K562 (cell line): Measurements from ENCODE around the gene MAP3K4. TPM values are rescaled to one million over a fixed set of nuclear protein-coding genes. Genes with fewer than 3 reads are reported as not detected.
A peak's percentile ranks its signal among the peaks of the same experiment; 100 is the strongest.

Experiments
- ATAC-seq: fragments of 200-7000 bp; cut with Tn5 transposase; 3 replicates; pipeline ENCODE4 v1.9.1; 2020; ENCODE audit warnings: moderate library complexity
- BruUV-seq: library from RNA; stranded (reverse); fragments of 400-500 nt; replicated peaks from 2 replicates; lab custom pipeline; 2021; lab: Mats Ljungman, UMichigan
- CTCF ChIA-PET: fragments of 300-600 bp; formaldehyde crosslinking; extraction: SDS; loops from one replicate; lab custom pipeline; 2021; ENCODE audit warnings: low intra/inter-chr PET ratio; lab: Yijun Ruan, JAX
- POLR2A ChIA-PET: fragments of 300-600, 350-650 bp; sonication (Branson Sonifier 250); formaldehyde crosslinking; extraction: SDS; loops from one replicate; lab custom pipeline; 2021; ENCODE audit warnings: antibody characterized with exemption, inconsistent platforms; lab: Yijun Ruan, JAX
- DNase-seq, 4 experiments: peaks; one replicate each; pipeline versions ENCODE4 v3.0.0 to v3.0.0-alpha.2; 2011 to 2018; ENCODE audit warnings: low spot score in 3 of 4, mixed read lengths in 3 of 4; ENCODE audit errors: extremely low read depth in 1 of 4
- FAIRE-seq: peaks from 2 replicates; lab custom pipeline; 2011; peaks lifted over from hg19 to GRCh38; lab: Jason Lieb, UNC
- H2AFZ ChIP-seq: 2 replicates; pipeline ENCODE4 v1.6.0; 2011; ENCODE audit warnings: low read depth, low read length, control low read depth, inconsistent platforms
- H3K27ac ChIP-seq: fragments of 200-600 bp; 3 replicates; pipeline ENCODE4 v1.8.0; 2011; ENCODE audit warnings: low read depth, mild to moderate bottlenecking, control low read depth, inconsistent platforms, low read length, moderate library complexity, mixed read lengths; ENCODE audit errors: extremely low read depth
- H3K27me3 ChIP-seq, 2 experiments: fragments of 300-600 bp in 1 of 2; 2 replicates in 1 of 2; 3 replicates in 1 of 2; pipeline versions ENCODE4 v1.6.0 to v1.8.0; 2011; ENCODE audit warnings: inconsistent platforms in 2 of 2, low read length in 2 of 2, mild to moderate bottlenecking in 1 of 2, mixed read lengths in 1 of 2, moderate library complexity in 1 of 2; ENCODE audit not compliant: control insufficient read depth in 2 of 2, insufficient read depth in 2 of 2
- H3K36me3 ChIP-seq: fragments of 300-600 bp; 3 replicates; pipeline ENCODE4 v1.8.0; 2011; ENCODE audit warnings: mild to moderate bottlenecking, low read length, inconsistent platforms; ENCODE audit not compliant: control insufficient read depth, insufficient read depth
- H3K4me1 ChIP-seq, 2 experiments: fragments of 200-600 bp in 1 of 2; replicated peaks in 1 of 2; 2 replicates in 1 of 2; 3 replicates in 1 of 2; pipeline versions ENCODE4 v1.5.1 to v1.8.0; 2011; ENCODE audit warnings: inconsistent platforms in 2 of 2, low read length in 2 of 2, mild to moderate bottlenecking in 1 of 2, mixed read lengths in 1 of 2, moderate library complexity in 1 of 2; ENCODE audit not compliant: control insufficient read depth in 2 of 2, insufficient read depth in 2 of 2
- H3K4me2 ChIP-seq: 2 replicates; pipeline ENCODE4 v1.6.1; 2011; ENCODE audit warnings: low read length, control low read depth, inconsistent platforms, mixed read lengths; ENCODE audit not compliant: insufficient read depth
- H3K4me3 ChIP-seq: fragments of 200-600 bp; sonication (generic), shearing (Covaris generic); 2 replicates; pipeline ENCODE4 v1.5.1; 2016; ENCODE audit warnings: control low read depth, inconsistent platforms
- H3K79me2 ChIP-seq: fragments of 200-600 bp; 3 replicates; pipeline ENCODE4 v1.8.0; 2011; ENCODE audit warnings: low read length, inconsistent platforms; ENCODE audit not compliant: control insufficient read depth, insufficient read depth
- H3K9ac ChIP-seq, 2 experiments: 2 replicates each; pipeline versions ENCODE4 v1.6.0 to v1.6.1; 2011; ENCODE audit warnings: low read depth in 2 of 2, low read length in 2 of 2, control low read depth in 1 of 2, inconsistent platforms in 1 of 2, mild to moderate bottlenecking in 1 of 2, mixed read lengths in 1 of 2; ENCODE audit not compliant: insufficient read depth in 1 of 2
- H3K9me1 ChIP-seq: one replicate; pipeline ENCODE4 v1.6.0; 2011; ENCODE audit warnings: inconsistent platforms, mild to moderate bottlenecking, low read length, moderate library complexity; ENCODE audit not compliant: control insufficient read depth, insufficient read depth
- H3K9me3 ChIP-seq: replicated peaks from 2 replicates; pipeline ENCODE4 v1.5.1; 2011; ENCODE audit warnings: low read depth, low read length, inconsistent platforms; ENCODE audit not compliant: control insufficient read depth, insufficient read depth
- H4K20me1 ChIP-seq: replicated peaks from 2 replicates; pipeline ENCODE4 v1.6.1; 2011; ENCODE audit warnings: low read length, inconsistent platforms, mixed read lengths; ENCODE audit not compliant: control insufficient read depth, insufficient read depth
- ZNF316 ChIP-seq: fragments of 450-650 bp; IDR thresholded peaks from 2 replicates; pipeline ENCODE4 v1.6.1; 2016
- ZNF395 ChIP-seq: fragments of 200-800 bp; sonication (Bioruptor generic); IDR thresholded peaks from 2 replicates; pipeline ENCODE4 v1.6.1; 2017; ENCODE audit warnings: missing genetic modification characterization, missing compliant biosample characterization
- WGBS: fragments of 100-300 bp; shearing (Covaris generic); methylation state at CpG from one replicate; pipeline ENCODE4 v1.1.6; 2016; ENCODE audit warnings: low coverage, mixed read lengths; ENCODE audit not compliant: insufficient coverage; ENCODE audit errors: missing lambda C conversion rate; 5-methylcytosine and 5-hydroxymethylcytosine counted together
- in situ Hi-C: fragments of 300-500 bp; cut with MboI; formaldehyde crosslinking; loops from 4 replicates; pipeline ENCODE4 v1.15.0; 2018; ENCODE audit warnings: inconsistent platforms, mixed read lengths
- intact Hi-C: fragments of 100-400 bp; cut with micrococcal nuclease; formaldehyde crosslinking; loops from 2 replicates; pipeline ENCODE4 v1.14.2; 2022
- polyA plus RNA-seq, 8 experiments: library from polyadenylated mRNA; depleted of rRNA in 4 of 8; stranded (reverse) in 5 of 8; unstranded in 3 of 8; fragments of >200 nt; fragmentation: Nextera tagmentation in 2 of 8; fragmentation: Illumina TruSeq in 1 of 8; extraction: Ambion mirVana in 2 of 8; extraction: Trizol in 1 of 8; gene quantifications; 2 replicates each; pipeline versions ENCODE4 v1.2.1 to v1.2.3, GENCODE V29; 2011 to 2014; ENCODE audit warnings: inconsistent platforms in 1 of 8, missing spikeins in 1 of 8
- total RNA-seq, 7 experiments: library from RNA; depleted of rRNA in 6 of 7; stranded (reverse); fragments of >200 nt in 6 of 7; fragmentation: Illumina TruSeq in 2 of 7; extraction: Trizol in 2 of 7; gene quantifications; 2 replicates each; pipeline versions ENCODE4 v1.2.1 to v1.2.3, GENCODE V29; 2011 to 2021; ENCODE audit warnings: low replicate concordance in 1 of 7
- TF ChIP-seq, protein P1 (sequence below), 2 experiments: fragments of 450-650 bp in 1 of 2; sonication (generic) in 1 of 2; formaldehyde crosslinking in 1 of 2; IDR thresholded peaks in 1 of 2; conservative IDR thresholded peaks in 1 of 2; 2 replicates each; pipeline versions ENCODE4 v1.6.1 to v1.8.1; 2016 to 2023; ENCODE audit warnings: mild to moderate bottlenecking in 2 of 2, moderate library complexity in 2 of 2, inconsistent platforms in 1 of 2, missing genetic modification reagents in 1 of 2

Gene MAP3K4
- total and polyA plus RNA-seq, 9 of the 15 experiments (the other 6 are each of a cell fraction or from before 2014, with no cell fraction given) = 21.0 to 77.2 (median 48.9) TPM

DNA sequence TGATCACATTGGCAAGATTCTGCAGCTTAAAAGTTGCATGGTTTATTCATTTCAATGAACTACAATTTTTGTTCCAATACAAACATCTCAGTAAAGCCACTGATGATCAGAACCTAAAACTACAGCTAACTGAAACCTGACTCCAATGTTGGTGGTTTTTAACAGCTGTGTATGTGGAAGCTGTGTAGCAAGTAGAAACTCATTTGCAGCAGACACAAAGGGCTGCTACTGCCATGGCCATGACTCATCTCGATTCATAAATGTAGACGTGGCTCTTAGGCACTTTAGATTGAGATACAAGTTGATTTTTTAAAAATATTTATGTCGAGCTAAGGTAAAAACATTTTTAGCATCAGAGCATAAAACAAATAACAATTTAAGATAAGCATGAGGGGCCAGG, 19.5 kb upstream of the MAP3K4 start:
- no peak overlapping the region for H3K4me2 ChIP-seq
- H3K9me3 ChIP-seq = no peaks in the 10 kb centered on the region
- DNase-seq (no peak), ATAC-seq (no peak), FAIRE-seq (no peak)
- no peaks in the 10 kb centered on the region for H3K27me3 ChIP-seq
- no peak overlapping the region for H3K9ac ChIP-seq
- no peaks in the 10 kb centered on the region for H3K9me1 ChIP-seq
- no peak overlapping the region for H3K27ac ChIP-seq
- in situ Hi-C loops (no loop called here), intact Hi-C loops (no loop called here)
- peak overlapping the region; percentile 62 for H2AFZ ChIP-seq
- no TSS peak for BruUV-seq
- peaks cover 9 to 21% of the 10 kb centered on the region in 2 experiments for H3K4me1 ChIP-seq
- no peaks in the 10 kb centered on the region for H3K36me3 ChIP-seq
- ChIA-PET CTCF (no interaction called here), POLR2A (interaction anchor here (1.6 to 1.8 kb wide), 2 partner anchors 17 to 20 kb away, joined by 4 to 9 read pairs; partner anchors contain the start of gene MAP3K4)
- TF ChIP-seq ZNF395 (CRISPR knock-in tag) (no peak), ZNF316 (0 out of 2 replicates have a peak, but pooled peaks have one; percentile 22)
- TF ChIP-seq, protein P1, sequence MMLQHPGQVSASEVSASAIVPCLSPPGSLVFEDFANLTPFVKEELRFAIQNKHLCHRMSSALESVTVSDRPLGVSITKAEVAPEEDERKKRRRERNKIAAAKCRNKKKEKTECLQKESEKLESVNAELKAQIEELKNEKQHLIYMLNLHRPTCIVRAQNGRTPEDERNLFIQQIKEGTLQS (IDR thresholded peaks at IDR 0.05) = 0 out of 2 replicates have a peak, but pooled peaks have one; percentile 13
- TF ChIP-seq, protein P1 (CRISPR knock-in tag; conservative IDR thresholded peaks at IDR 0.05) = no peak
- WGBS = 23% methylated on average over 3 of the region's 3 CpGs
- H3K79me2 ChIP-seq = no peaks in the 10 kb centered on the region
- no peak overlapping the region for H3K4me3 ChIP-seq
- H4K20me1 ChIP-seq = no peaks in the 10 kb centered on the region
